GM21423 (cell line): ENCODE measurements around the gene PLAGL2.
A peak's percentile ranks its signal among the peaks of the same experiment; 100 is the strongest.

Experiments used
- ATAC-seq: cut with Tn5 transposase; IDR thresholded peaks from one replicate; pipeline ENCODE4 v1.9.1; 2021; ENCODE audit warnings: mild to moderate bottlenecking, moderate library complexity; ENCODE audit not compliant: unreplicated experiment

PLAGL2 gene

GRCh38 chr20:32231245-32231644 is 23.7 kb upstream of the PLAGL2 start:
- ATAC-seq, result no peak

- no peak for ATAC-seq
These were observed 23.2 kb upstream of the PLAGL2 start for GRCh38 chr20:32230707-32231106.

GRCh38 chr20:32229251-32229747 is 21.8 kb upstream of the PLAGL2 start:
- no peak for ATAC-seq

GRCh38 chr20:32227744-32228688 is 20.5 kb upstream of the PLAGL2 start:
- ATAC-seq, result no peak

- no peak for ATAC-seq
These were observed 19.8 kb upstream of the PLAGL2 start for GRCh38 chr20:32227306-32227705.

GRCh38 chr20:32226391-32226790 is 18.8 kb upstream of the PLAGL2 start:
- ATAC-seq, result no peak

GRCh38 chr20:32224463-32224862 is 16.9 kb upstream of the PLAGL2 start:
- ATAC-seq, result no peak

GRCh38 chr20:32218156-32218900 is 10.8 kb upstream of the PLAGL2 start:
- ATAC-seq, result no peak

GRCh38 chr20:32216179-32217142 is 8.9 kb upstream of the PLAGL2 start:
- no peak for ATAC-seq

- no peak for ATAC-seq
These were observed 8.2 kb upstream of the PLAGL2 start for GRCh38 chr20:32215729-32216128.

- ATAC-seq, result no peak
These were observed 7.6 kb upstream of the PLAGL2 start for GRCh38 chr20:32215147-32215546.

GRCh38 chr20:32213870-32214269 is 6.3 kb upstream of the PLAGL2 start:
- ATAC-seq, result no peak

GRCh38 chr20:32209850-32210605 is 2.5 kb upstream of the PLAGL2 start:
- ATAC-seq, result no peak

- ATAC-seq, result no peak
These were observed 1.1 kb upstream of the PLAGL2 start for GRCh38 chr20:32208499-32209154.

- ATAC-seq, result peak; percentile 7
These were observed 550 bp downstream of the PLAGL2 start for GRCh38 chr20:32206760-32207625.

GRCh38 chr20:32205843-32206759 is 1.4 kb downstream of the PLAGL2 start:
- no peak for ATAC-seq

GRCh38 chr20:32205110-32205842 is 2.3 kb downstream of the PLAGL2 start:
- no peak for ATAC-seq
